ENCODE results near the gene METTL16.

METTL16 gene

DNA sequence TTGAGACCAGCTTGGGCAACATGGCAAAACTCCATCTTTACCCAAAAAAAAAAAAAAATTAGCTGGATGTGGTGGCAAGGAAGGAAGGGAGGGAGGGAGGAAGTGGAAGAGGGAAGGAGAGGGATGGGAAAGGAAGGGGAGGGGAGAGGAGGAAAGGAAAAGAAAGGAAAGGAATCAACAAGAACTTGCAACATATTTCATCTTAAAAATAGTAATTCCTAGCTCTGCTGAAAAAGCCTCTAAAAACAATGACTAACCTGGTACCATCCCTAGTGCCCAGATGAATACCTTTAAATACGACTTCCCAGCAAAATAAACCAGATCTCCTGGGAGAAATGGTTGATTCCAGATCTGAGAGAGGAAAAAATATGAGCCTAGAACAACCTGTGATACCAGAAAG lies 83.8 kb downstream of the METTL16 start:
- Histone ChIP-seq H3K27ac (no peak overlapping the region), H3K4me3 (no peak overlapping the region)
- TF ChIP-seq, protein P1, sequence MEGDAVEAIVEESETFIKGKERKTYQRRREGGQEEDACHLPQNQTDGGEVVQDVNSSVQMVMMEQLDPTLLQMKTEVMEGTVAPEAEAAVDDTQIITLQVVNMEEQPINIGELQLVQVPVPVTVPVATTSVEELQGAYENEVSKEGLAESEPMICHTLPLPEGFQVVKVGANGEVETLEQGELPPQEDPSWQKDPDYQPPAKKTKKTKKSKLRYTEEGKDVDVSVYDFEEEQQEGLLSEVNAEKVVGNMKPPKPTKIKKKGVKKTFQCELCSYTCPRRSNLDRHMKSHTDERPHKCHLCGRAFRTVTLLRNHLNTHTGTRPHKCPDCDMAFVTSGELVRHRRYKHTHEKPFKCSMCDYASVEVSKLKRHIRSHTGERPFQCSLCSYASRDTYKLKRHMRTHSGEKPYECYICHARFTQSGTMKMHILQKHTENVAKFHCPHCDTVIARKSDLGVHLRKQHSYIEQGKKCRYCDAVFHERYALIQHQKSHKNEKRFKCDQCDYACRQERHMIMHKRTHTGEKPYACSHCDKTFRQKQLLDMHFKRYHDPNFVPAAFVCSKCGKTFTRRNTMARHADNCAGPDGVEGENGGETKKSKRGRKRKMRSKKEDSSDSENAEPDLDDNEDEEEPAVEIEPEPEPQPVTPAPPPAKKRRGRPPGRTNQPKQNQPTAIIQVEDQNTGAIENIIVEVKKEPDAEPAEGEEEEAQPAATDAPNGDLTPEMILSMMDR (IDR thresholded peaks at IDR 0.05): no peak
- no peak for DNase-seq (ENCODE audit: low spot score)

GRCh38 chr17:2427215-2427614 lies 84.5 kb downstream of the METTL16 start:
- TF ChIP-seq, protein P1 (IDR thresholded peaks at IDR 0.05): no peak
- Histone ChIP-seq H3K4me3 (no peak overlapping the region), H3K27ac (no peak overlapping the region)
- DNase-seq (ENCODE audit: low spot score): no peak

- TF ChIP-seq, protein P1 (IDR thresholded peaks at IDR 0.05): no peak
- H3K4me3 ChIP-seq: no peak overlapping the region
- no peak overlapping the region for H3K27ac ChIP-seq
- DNase-seq (ENCODE audit: low spot score): no peak
These were observed 88.4 kb downstream of the METTL16 start for GRCh38 chr17:2423271-2423670.

DNA sequence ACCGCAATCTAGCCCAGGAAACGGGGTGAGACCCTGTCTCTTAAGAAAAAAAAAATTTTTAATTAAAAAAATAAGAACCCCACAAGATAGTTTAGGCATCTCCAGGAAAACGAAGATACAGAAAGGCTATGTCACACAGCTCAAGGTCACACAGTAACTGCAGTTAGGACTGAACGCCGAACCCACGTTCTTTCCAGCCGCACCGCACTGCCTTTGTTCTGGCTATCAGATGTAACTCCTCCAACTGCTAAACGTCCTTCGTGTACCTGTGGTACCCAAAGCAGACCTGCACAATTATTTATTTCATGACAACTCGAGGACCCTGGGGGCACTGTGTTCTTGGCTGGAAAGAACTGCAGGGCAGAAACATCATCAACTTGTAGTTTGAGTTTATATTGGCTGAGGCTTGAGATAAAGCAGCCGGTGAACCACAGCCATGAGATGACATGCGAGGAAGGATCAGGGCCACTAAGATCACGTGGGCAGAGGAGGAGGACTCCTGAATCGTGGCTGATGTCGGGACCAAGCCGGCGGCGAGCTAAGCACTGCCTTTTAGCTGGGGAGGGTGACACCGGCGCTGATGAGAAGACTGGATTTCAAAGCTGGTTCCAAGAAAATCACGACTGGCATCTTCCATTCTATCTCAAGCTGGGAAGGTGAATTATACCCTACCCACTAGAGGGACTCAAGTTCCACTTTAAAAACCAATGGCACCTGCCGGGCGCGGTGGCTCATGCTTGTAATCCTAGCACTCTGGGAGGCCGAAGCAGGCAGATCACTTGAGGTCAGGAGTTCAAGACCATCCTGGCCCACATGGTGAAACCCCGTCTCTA lies 90.2 kb downstream of the METTL16 start:
- DNase-seq (ENCODE audit: low spot score): no peak
- no peak overlapping the region for H3K4me3 ChIP-seq
- H3K27ac ChIP-seq: no peak overlapping the region
- TF ChIP-seq, protein P1 (IDR thresholded peaks at IDR 0.05): no peak

GRCh38 chr17:2420176-2420575 lies 91.5 kb downstream of the METTL16 start:
- no peak overlapping the region for H3K4me3 ChIP-seq
- H3K27ac ChIP-seq: no peak overlapping the region
- TF ChIP-seq, protein P1 (IDR thresholded peaks at IDR 0.05): no peak
- no peak for DNase-seq (ENCODE audit: low spot score)

GRCh38 chr17:2419486-2419885 lies 92.2 kb downstream of the METTL16 start:
- H3K27ac ChIP-seq: no peak overlapping the region
- no peak for DNase-seq (ENCODE audit: low spot score)
- H3K4me3 ChIP-seq: no peak overlapping the region
- TF ChIP-seq, protein P1 (IDR thresholded peaks at IDR 0.05): no peak

DNA sequence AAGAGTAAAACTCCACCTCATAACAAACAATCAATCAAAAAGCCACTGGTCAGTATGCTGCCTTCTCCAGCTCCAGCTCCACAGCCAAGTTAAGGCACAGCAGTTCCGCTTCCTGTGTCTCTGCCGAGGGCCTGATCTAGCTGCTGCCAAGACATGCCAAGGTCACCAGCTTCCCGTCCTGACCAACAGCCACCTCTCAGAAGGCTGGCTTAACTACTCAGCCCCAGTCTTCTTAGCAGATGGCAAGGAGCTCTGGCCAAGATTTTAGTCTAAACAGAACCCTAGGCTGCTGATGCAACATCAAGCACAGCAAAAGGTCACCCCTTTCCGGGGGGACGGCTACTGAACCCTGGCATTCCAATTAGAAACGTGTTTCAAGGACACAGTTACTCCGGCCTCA lies 93.1 kb downstream of the METTL16 start:
- Histone ChIP-seq H3K4me3 (no peak overlapping the region), H3K27ac (no peak overlapping the region)
- TF ChIP-seq, protein P1 (IDR thresholded peaks at IDR 0.05): no peak
- DNase-seq (ENCODE audit: low spot score): no peak
